K562 (cell line): ENCODE results near the gene DROSHA. TPM values are rescaled to one million over a fixed set of nuclear protein-coding genes. Genes with fewer than 3 reads are reported as not detected.

Experiments used
- ATAC-seq: fragments of 200-7000 bp; cut with Tn5 transposase; 3 replicates; pipeline ENCODE4 v1.9.1; 2020; ENCODE audit warnings: moderate library complexity
- BruUV-seq: library from RNA; stranded (reverse); fragments of 400-500 nt; replicated peaks from 2 replicates; lab custom pipeline; 2021; lab: Mats Ljungman, UMichigan
- CTCF ChIA-PET: fragments of 300-600 bp; formaldehyde crosslinking; extraction: SDS; loops from one replicate; lab custom pipeline; 2021; ENCODE audit warnings: low intra/inter-chr PET ratio; lab: Yijun Ruan, JAX
- POLR2A ChIA-PET: fragments of 300-600, 350-650 bp; sonication (Branson Sonifier 250); formaldehyde crosslinking; extraction: SDS; loops from one replicate; lab custom pipeline; 2021; ENCODE audit warnings: antibody characterized with exemption, inconsistent platforms; lab: Yijun Ruan, JAX
- DNase-seq, 4 experiments: peaks; one replicate each; pipeline versions ENCODE4 v3.0.0 to v3.0.0-alpha.2; 2011 to 2018; ENCODE audit warnings: low spot score in 3 of 4, mixed read lengths in 3 of 4; ENCODE audit errors: extremely low read depth in 1 of 4
- FAIRE-seq: peaks from 2 replicates; lab custom pipeline; 2011; peaks lifted over from hg19 to GRCh38; lab: Jason Lieb, UNC
- H2AFZ ChIP-seq: 2 replicates; pipeline ENCODE4 v1.6.0; 2011; ENCODE audit warnings: low read depth, low read length, control low read depth, inconsistent platforms
- H3K27ac ChIP-seq: fragments of 200-600 bp; 3 replicates; pipeline ENCODE4 v1.8.0; 2011; ENCODE audit warnings: low read depth, mild to moderate bottlenecking, control low read depth, inconsistent platforms, low read length, moderate library complexity, mixed read lengths; ENCODE audit errors: extremely low read depth
- H3K27me3 ChIP-seq, 2 experiments: fragments of 300-600 bp in 1 of 2; 2 replicates in 1 of 2; 3 replicates in 1 of 2; pipeline versions ENCODE4 v1.6.0 to v1.8.0; 2011; ENCODE audit warnings: inconsistent platforms in 2 of 2, low read length in 2 of 2, mild to moderate bottlenecking in 1 of 2, mixed read lengths in 1 of 2, moderate library complexity in 1 of 2; ENCODE audit not compliant: control insufficient read depth in 2 of 2, insufficient read depth in 2 of 2
- H3K36me3 ChIP-seq: fragments of 300-600 bp; 3 replicates; pipeline ENCODE4 v1.8.0; 2011; ENCODE audit warnings: mild to moderate bottlenecking, low read length, inconsistent platforms; ENCODE audit not compliant: control insufficient read depth, insufficient read depth
- H3K4me1 ChIP-seq, 2 experiments: fragments of 200-600 bp in 1 of 2; replicated peaks in 1 of 2; 2 replicates in 1 of 2; 3 replicates in 1 of 2; pipeline versions ENCODE4 v1.5.1 to v1.8.0; 2011; ENCODE audit warnings: inconsistent platforms in 2 of 2, low read length in 2 of 2, mild to moderate bottlenecking in 1 of 2, mixed read lengths in 1 of 2, moderate library complexity in 1 of 2; ENCODE audit not compliant: control insufficient read depth in 2 of 2, insufficient read depth in 2 of 2
- H3K4me2 ChIP-seq: 2 replicates; pipeline ENCODE4 v1.6.1; 2011; ENCODE audit warnings: low read length, control low read depth, inconsistent platforms, mixed read lengths; ENCODE audit not compliant: insufficient read depth
- H3K4me3 ChIP-seq: fragments of 200-600 bp; sonication (generic), shearing (Covaris generic); 2 replicates; pipeline ENCODE4 v1.5.1; 2016; ENCODE audit warnings: control low read depth, inconsistent platforms
- H3K79me2 ChIP-seq: fragments of 200-600 bp; 3 replicates; pipeline ENCODE4 v1.8.0; 2011; ENCODE audit warnings: low read length, inconsistent platforms; ENCODE audit not compliant: control insufficient read depth, insufficient read depth
- H3K9ac ChIP-seq, 2 experiments: 2 replicates each; pipeline versions ENCODE4 v1.6.0 to v1.6.1; 2011; ENCODE audit warnings: low read depth in 2 of 2, low read length in 2 of 2, control low read depth in 1 of 2, inconsistent platforms in 1 of 2, mild to moderate bottlenecking in 1 of 2, mixed read lengths in 1 of 2; ENCODE audit not compliant: insufficient read depth in 1 of 2
- H3K9me1 ChIP-seq: one replicate; pipeline ENCODE4 v1.6.0; 2011; ENCODE audit warnings: inconsistent platforms, mild to moderate bottlenecking, low read length, moderate library complexity; ENCODE audit not compliant: control insufficient read depth, insufficient read depth
- H3K9me3 ChIP-seq: replicated peaks from 2 replicates; pipeline ENCODE4 v1.5.1; 2011; ENCODE audit warnings: low read depth, low read length, inconsistent platforms; ENCODE audit not compliant: control insufficient read depth, insufficient read depth
- H4K20me1 ChIP-seq: replicated peaks from 2 replicates; pipeline ENCODE4 v1.6.1; 2011; ENCODE audit warnings: low read length, inconsistent platforms, mixed read lengths; ENCODE audit not compliant: control insufficient read depth, insufficient read depth
- DDX20 ChIP-seq: fragments of 450-650 bp; IDR thresholded peaks from 2 replicates; pipeline ENCODE4 v1.6.1; 2016; ENCODE audit warnings: missing genetic modification characterization, low read depth, mild to moderate bottlenecking, missing compliant biosample characterization, moderate library complexity
- EGR1 ChIP-seq: fragments of 450-650 bp; conservative IDR thresholded peaks from 2 replicates; pipeline ENCODE4 v1.6.1; 2017; ENCODE audit warnings: mild to moderate bottlenecking
- FOSL1 ChIP-seq: fragments of 200-800 bp; sonication (Bioruptor generic); conservative IDR thresholded peaks from 2 replicates; pipeline ENCODE4 v1.6.1; 2016; ENCODE audit warnings: missing genetic modification characterization, missing compliant biosample characterization
- HSF4 ChIP-seq: fragments of 250-450 bp; sonication (Bioruptor Pico); IDR thresholded peaks from 2 replicates; pipeline ENCODE4 v2.1.2; 2022; ENCODE audit warnings: mild to moderate bottlenecking, moderate library complexity, borderline replicate concordance
- KAT8 ChIP-seq: fragments of 450-650 bp; IDR thresholded peaks from 2 replicates; pipeline ENCODE4 v1.6.1; 2016; ENCODE audit warnings: low read depth, mild to moderate bottlenecking
- KDM5B ChIP-seq: fragments of 200-600 bp; sonication (generic); IDR thresholded peaks from 2 replicates; pipeline ENCODE4 v1.6.1; 2012; ENCODE audit warnings: low read depth, mild to moderate bottlenecking, moderate library complexity, low read length, control low read depth, inconsistent platforms; ENCODE audit not compliant: insufficient replicate concordance
- MAZ ChIP-seq, 2 experiments: fragments of 450-650 bp in 1 of 2; sonication (generic) in 1 of 2; formaldehyde crosslinking; IDR thresholded peaks in 1 of 2; conservative IDR thresholded peaks in 1 of 2; 2 replicates each; pipeline versions ENCODE4 v1.4.0 to v1.5.0; 2020; ENCODE audit warnings: mild to moderate bottlenecking in 1 of 2, missing genetic modification reagents in 1 of 2
- RAD21 ChIP-seq, 2 experiments: fragments of 250-450 bp in 1 of 2; fragments of 450-650 bp in 1 of 2; sonication (Bioruptor Pico) in 1 of 2; formaldehyde crosslinking in 1 of 2; IDR thresholded peaks in 1 of 2; conservative IDR thresholded peaks in 1 of 2; 2 replicates each; pipeline versions ENCODE4 v1.4.0 to v1.8.0; 2020 to 2022; ENCODE audit warnings: mild to moderate bottlenecking in 2 of 2, moderate library complexity in 1 of 2
- TSC22D4 ChIP-seq: fragments of 450-650 bp; IDR thresholded peaks from 2 replicates; pipeline ENCODE4 v1.6.1; 2016; ENCODE audit warnings: missing genetic modification characterization, missing biosample characterization, control low read depth
- ZBTB11 ChIP-seq, 3 experiments: fragments of 200-800 bp in 1 of 3; fragments of 250-450 bp in 1 of 3; fragments of 450-650 bp in 1 of 3; sonication (Bioruptor Pico) in 1 of 3; sonication (Bioruptor generic) in 1 of 3; formaldehyde crosslinking in 1 of 3; IDR thresholded peaks; 2 replicates each; pipeline versions ENCODE4 v1.6.1 to v1.8.0; 2016 to 2022; ENCODE audit warnings: mild to moderate bottlenecking in 2 of 3, missing genetic modification characterization in 2 of 3, missing compliant biosample characterization in 1 of 3, moderate library complexity in 1 of 3
- ZFP30 ChIP-seq: fragments of 250-450 bp; sonication (Bioruptor Pico); IDR thresholded peaks from 2 replicates; pipeline ENCODE4 v1.8.0; 2022; ENCODE audit warnings: moderate library complexity, mild to moderate bottlenecking, inconsistent platforms, borderline replicate concordance
- ZNF239 ChIP-seq: fragments of 250-450 bp; sonication (Bioruptor Pico); IDR thresholded peaks from 2 replicates; pipeline ENCODE4 v1.4.0; 2020; ENCODE audit warnings: mild to moderate bottlenecking
- ZNF311 ChIP-seq: fragments of 250-450 bp; sonication (Bioruptor Pico); IDR thresholded peaks from 2 replicates; pipeline ENCODE4 v1.4.0; 2020; ENCODE audit warnings: mild to moderate bottlenecking, moderate library complexity
- ZNF507 ChIP-seq: conservative IDR thresholded peaks from 2 replicates; pipeline ENCODE4 v1.6.1; 2017; ENCODE audit warnings: missing genetic modification characterization, missing compliant biosample characterization
- WGBS: fragments of 100-300 bp; shearing (Covaris generic); methylation state at CpG from one replicate; pipeline ENCODE4 v1.1.6; 2016; ENCODE audit warnings: low coverage, mixed read lengths; ENCODE audit not compliant: insufficient coverage; ENCODE audit errors: missing lambda C conversion rate; 5-methylcytosine and 5-hydroxymethylcytosine counted together
- in situ Hi-C: fragments of 300-500 bp; cut with MboI; formaldehyde crosslinking; loops from 4 replicates; pipeline ENCODE4 v1.15.0; 2018; ENCODE audit warnings: inconsistent platforms, mixed read lengths
- intact Hi-C: fragments of 100-400 bp; cut with micrococcal nuclease; formaldehyde crosslinking; loops from 2 replicates; pipeline ENCODE4 v1.14.2; 2022
- polyA plus RNA-seq, 8 experiments: library from polyadenylated mRNA; depleted of rRNA in 4 of 8; stranded (reverse) in 5 of 8; unstranded in 3 of 8; fragments of >200 nt; fragmentation: Nextera tagmentation in 2 of 8; fragmentation: Illumina TruSeq in 1 of 8; extraction: Ambion mirVana in 2 of 8; extraction: Trizol in 1 of 8; gene quantifications; 2 replicates each; pipeline versions ENCODE4 v1.2.1 to v1.2.3, GENCODE V29; 2011 to 2014; ENCODE audit warnings: inconsistent platforms in 1 of 8, missing spikeins in 1 of 8
- total RNA-seq, 7 experiments: library from RNA; depleted of rRNA in 6 of 7; stranded (reverse); fragments of >200 nt in 6 of 7; fragmentation: Illumina TruSeq in 2 of 7; extraction: Trizol in 2 of 7; gene quantifications; 2 replicates each; pipeline versions ENCODE4 v1.2.1 to v1.2.3, GENCODE V29; 2011 to 2021; ENCODE audit warnings: low replicate concordance in 1 of 7
- TF ChIP-seq, protein P1 (sequence below): sonication (generic); formaldehyde crosslinking; IDR thresholded peaks from 2 replicates; pipeline ENCODE4 v1.8.1; 2022; ENCODE audit warnings: missing genetic modification reagents
- TF ChIP-seq, protein P2 (sequence below): fragments of 250-450 bp; sonication (Bioruptor Pico); IDR thresholded peaks from 2 replicates; pipeline ENCODE4 v1.8.0; 2022; ENCODE audit warnings: moderate library complexity, mild to moderate bottlenecking, inconsistent platforms

Gene DROSHA
- total and polyA plus RNA-seq, 9 of the 15 experiments (the other 6 are each of a cell fraction or from before 2014, with no cell fraction given), result 52.5 to 109 (median 68.9) TPM

DNA sequence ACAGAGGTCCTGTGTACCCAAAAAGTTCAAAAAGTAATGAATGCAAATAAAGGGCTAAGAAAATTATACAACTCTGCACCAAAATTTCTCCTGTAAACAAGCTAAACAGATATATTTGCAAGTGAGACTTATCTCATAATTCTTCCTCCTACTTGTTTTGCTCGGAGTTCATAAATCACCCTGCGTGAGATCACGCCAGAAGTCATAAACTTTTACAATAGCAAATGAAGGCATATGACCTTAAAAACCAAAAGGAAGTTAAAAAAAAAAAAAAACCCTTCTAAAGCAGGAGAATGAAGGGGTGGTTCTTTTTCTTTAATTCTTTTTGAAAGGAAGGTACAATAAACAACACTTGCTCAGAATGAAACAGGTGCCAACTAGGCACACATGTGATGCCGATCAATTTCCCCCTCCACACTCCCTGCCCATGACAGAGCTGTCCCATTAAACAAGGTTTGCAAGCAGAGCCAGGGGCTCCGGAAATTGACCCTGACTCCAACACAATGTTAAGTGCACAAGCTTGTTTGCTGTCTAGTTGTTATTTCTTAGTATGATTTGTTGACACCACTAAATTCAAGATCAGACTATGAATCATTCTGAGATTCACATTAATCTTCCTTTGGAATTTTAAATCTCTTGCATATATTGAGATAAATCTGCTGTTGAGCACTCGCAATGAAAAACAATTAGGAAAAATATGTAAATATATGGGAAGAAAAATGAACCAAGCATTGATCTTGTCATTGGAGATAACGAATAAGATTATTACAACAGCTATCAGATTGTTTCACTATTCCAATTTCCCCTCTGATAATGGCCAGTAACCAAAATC, 46.3 kb downstream of the DROSHA start:
- in situ Hi-C loops, result no loop called here
- Histone ChIP-seq H3K36me3 (peaks cover 83% of the 10 kb centered on the region), H3K27me3 (no peaks in the 10 kb centered on the region), H3K9me3 (no peaks in the 10 kb centered on the region), H3K4me3 (no peak overlapping the region), H3K4me2 (no peak overlapping the region), H3K27ac (no peak overlapping the region), H3K4me1 (no peaks in the 10 kb centered on the region), H3K9me1 (no peaks in the 10 kb centered on the region), H3K79me2 (no peaks in the 10 kb centered on the region), H3K9ac (no peak overlapping the region), H2AFZ (no peak overlapping the region), H4K20me1 (0 out of 2 replicates have a peak, but pooled peaks cover 3% of the 10 kb centered on the region)
- no TSS peak for BruUV-seq
- WGBS, result 92% methylated on average over 7 of the region's 7 CpGs
- intact Hi-C loops, result no loop called here
- CTCF ChIA-PET, result interaction anchor here (0.5 kb wide), 1 partner anchor 324 kb away, joined by 3 read pairs; no protein-coding TSS in a partner anchor
- FAIRE-seq (no peak), DNase-seq (no peak), ATAC-seq (no peak)
- POLR2A ChIA-PET, result interaction anchor here (2.2 kb wide), 1 partner anchor 10 kb away, joined by 7 read pairs; no protein-coding TSS in a partner anchor
- TF ChIP-seq DDX20 (tag) (no peak), TSC22D4 (tag) (no peak), EGR1 (no peak), ZNF311 (no peak), ZBTB11 (CRISPR knock-in tag; IDR thresholded peaks at IDR 0.05) (no peak), FOSL1 (tag) (no peak), RAD21 (CRISPR knock-in tag; conservative IDR thresholded peaks at IDR 0.05 in 1 of 2, IDR thresholded peaks at IDR 0.05 in 1 of 2) (no peak), HSF4 (CRISPR knock-in tag) (no peak), ZNF239 (CRISPR knock-in tag) (no peak), KAT8 (no peak), KDM5B (no peak), MAZ (CRISPR knock-in tag; conservative IDR thresholded peaks at IDR 0.05 in 1 of 2, IDR thresholded peaks at IDR 0.05 in 1 of 2) (no peak), ZNF507 (tag) (no peak), ZFP30 (CRISPR knock-in tag) (no peak)
- TF ChIP-seq, protein P1, sequence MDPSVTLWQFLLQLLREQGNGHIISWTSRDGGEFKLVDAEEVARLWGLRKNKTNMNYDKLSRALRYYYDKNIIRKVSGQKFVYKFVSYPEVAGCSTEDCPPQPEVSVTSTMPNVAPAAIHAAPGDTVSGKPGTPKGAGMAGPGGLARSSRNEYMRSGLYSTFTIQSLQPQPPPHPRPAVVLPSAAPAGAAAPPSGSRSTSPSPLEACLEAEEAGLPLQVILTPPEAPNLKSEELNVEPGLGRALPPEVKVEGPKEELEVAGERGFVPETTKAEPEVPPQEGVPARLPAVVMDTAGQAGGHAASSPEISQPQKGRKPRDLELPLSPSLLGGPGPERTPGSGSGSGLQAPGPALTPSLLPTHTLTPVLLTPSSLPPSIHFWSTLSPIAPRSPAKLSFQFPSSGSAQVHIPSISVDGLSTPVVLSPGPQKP (CRISPR knock-in tag), result no peak
- TF ChIP-seq, protein P2, sequence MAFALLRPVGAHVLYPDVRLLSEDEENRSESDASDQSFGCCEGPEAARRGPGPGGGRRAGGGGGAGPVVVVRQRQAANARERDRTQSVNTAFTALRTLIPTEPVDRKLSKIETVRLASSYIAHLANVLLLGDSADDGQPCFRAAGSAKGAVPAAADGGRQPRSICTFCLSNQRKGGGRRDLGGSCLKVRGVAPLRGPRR (CRISPR knock-in tag), result no peak
